Measurements from ENCODE around the gene URI1. TPM values are rescaled to one million over a fixed set of nuclear protein-coding genes. Genes with fewer than 3 reads are reported as not detected.

URI1 gene
- polyA plus RNA-seq, 1 of the 3 experiments (the other 2 are of a cell fraction): 32.4 TPM

DNA sequence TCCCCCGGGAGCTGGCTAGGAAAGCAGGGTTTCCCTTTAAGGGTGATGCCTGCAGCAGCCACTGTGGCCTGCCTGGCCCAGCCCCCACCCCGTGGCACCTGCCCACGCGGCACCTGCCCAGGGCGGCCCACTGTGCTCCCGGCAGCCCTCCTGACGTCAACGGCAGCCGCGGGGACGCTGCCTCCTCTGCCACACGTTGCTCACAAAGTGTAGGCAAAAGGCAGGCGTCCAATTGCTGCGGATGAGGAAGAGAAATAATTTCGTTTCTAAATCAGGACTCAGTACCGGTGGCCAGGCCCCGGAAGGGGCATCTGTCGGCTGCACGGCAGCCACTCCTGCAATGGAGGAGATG, 122.3 kb downstream of the URI1 start:
- Histone ChIP-seq H2AFZ (ENCODE audit: low read depth) (no peak overlapping the region), H3K27ac (ENCODE audit: low read depth in 2 of 2, low read length in 1 of 2) (no peak overlapping the region), H4K20me1 (ENCODE audit: insufficient read depth) (no peaks in the 10 kb centered on the region), H3K9ac (no peak overlapping the region), H3K4me2 (no peak overlapping the region), H3K36me3 (replicated peaks in 1 of 2; ENCODE audit: control insufficient read depth in 1 of 2, insufficient read depth in 2 of 2, low read length in 1 of 2) (no peaks in the 10 kb centered on the region), H3K4me1 (ENCODE audit: control insufficient read depth in 1 of 2, insufficient read depth in 2 of 2, low read depth in 1 of 2, low read length in 1 of 2) (peaks cover 0 to 12% of the 10 kb centered on the region in 2 experiments; a peak in 1 of 4 replicates), H3K9me3 (no peaks in the 10 kb centered on the region), H3K27me3 (ENCODE audit: insufficient read depth) (no peaks in the 10 kb centered on the region), H3K79me2 (ENCODE audit: insufficient read depth) (no peaks in the 10 kb centered on the region), H3K4me3 (ENCODE audit: low read depth in 2 of 2, low read length in 1 of 2) (no peak overlapping the region), H3F3A (replicated peaks; ENCODE audit: insufficient read depth) (no peaks in the 10 kb centered on the region), H3K9me2 (no peaks in the 10 kb centered on the region)
- POLR2A ChIA-PET: no interaction called here
- 46% methylated on average over 11 of the region's 19 CpGs for WGBS (ENCODE audit: low lambda C conversion rate)
- TF ChIP-seq RCOR1 (IDR thresholded peaks at IDR 0.05; ENCODE audit: low read length) (no peak), ELF1 (IDR thresholded peaks at IDR 0.05) (no peak), SIN3A (IDR thresholded peaks at IDR 0.05; ENCODE audit: borderline replicate concordance, low read depth, low read length) (no peak)
- TF ChIP-seq, protein P1, sequence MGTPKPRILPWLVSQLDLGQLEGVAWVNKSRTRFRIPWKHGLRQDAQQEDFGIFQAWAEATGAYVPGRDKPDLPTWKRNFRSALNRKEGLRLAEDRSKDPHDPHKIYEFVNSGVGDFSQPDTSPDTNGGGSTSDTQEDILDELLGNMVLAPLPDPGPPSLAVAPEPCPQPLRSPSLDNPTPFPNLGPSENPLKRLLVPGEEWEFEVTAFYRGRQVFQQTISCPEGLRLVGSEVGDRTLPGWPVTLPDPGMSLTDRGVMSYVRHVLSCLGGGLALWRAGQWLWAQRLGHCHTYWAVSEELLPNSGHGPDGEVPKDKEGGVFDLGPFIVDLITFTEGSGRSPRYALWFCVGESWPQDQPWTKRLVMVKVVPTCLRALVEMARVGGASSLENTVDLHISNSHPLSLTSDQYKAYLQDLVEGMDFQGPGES (IDR thresholded peaks at IDR 0.05; ENCODE audit: low read depth, low read length): no peak
- TF ChIP-seq, protein P2, sequence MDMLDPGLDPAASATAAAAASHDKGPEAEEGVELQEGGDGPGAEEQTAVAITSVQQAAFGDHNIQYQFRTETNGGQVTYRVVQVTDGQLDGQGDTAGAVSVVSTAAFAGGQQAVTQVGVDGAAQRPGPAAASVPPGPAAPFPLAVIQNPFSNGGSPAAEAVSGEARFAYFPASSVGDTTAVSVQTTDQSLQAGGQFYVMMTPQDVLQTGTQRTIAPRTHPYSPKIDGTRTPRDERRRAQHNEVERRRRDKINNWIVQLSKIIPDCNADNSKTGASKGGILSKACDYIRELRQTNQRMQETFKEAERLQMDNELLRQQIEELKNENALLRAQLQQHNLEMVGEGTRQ (IDR thresholded peaks at IDR 0.05; ENCODE audit: borderline replicate concordance, low read depth, low read length): no peak
- CTCF ChIA-PET: interaction anchor here (0.8 kb wide), 1 partner anchor 9 kb away, joined by 4 read pairs; no protein-coding TSS in a partner anchor
- DNase-seq: no peak

DNA sequence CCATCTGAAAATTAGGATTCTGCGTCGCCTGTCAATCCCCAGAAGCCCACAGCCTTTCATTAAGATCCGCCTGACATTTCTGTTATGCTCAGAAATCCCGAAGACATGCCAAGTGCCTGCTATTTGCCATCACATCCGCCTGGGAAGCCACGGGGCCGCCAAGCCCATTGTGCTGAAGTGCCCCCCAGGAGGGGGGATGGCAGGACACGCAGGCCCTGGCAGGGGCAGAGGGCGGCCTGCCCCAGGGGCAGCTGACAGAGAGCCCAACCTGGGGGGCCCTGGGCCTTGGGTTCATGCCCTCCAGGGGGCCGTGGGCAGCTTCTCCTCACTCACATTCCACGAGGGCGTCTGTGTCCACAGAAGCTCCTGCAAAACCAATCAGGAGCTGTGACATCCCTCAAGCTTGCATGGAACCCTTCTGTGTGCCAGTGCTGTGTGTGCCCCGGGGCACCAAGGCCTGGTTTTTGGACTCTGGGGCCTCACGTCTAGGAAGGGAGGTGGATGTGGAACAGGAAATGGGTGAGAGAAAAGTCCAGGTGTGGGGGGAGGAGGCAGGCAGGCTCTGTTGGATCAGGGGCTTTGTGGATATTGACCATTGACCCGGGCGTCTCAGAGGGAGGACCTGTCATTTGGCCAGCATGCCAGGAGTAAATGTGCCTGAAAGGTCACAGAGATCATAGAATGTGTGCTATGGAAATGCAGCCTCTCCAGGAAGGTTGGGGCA, 122.9 kb downstream of the URI1 start:
- H3K36me3 ChIP-seq (replicated peaks in 1 of 2; ENCODE audit: control insufficient read depth in 1 of 2, insufficient read depth in 2 of 2, low read length in 1 of 2): no peaks in the 10 kb centered on the region
- no peaks in the 10 kb centered on the region for H3F3A ChIP-seq (replicated peaks; ENCODE audit: insufficient read depth)
- H3K27ac ChIP-seq (ENCODE audit: low read depth in 2 of 2, low read length in 1 of 2): no peak overlapping the region
- POLR2A ChIA-PET: no interaction called here
- H3K9me2 ChIP-seq: no peaks in the 10 kb centered on the region
- DNase-seq: peak; percentile 40
- H3K4me3 ChIP-seq (ENCODE audit: low read depth in 2 of 2, low read length in 1 of 2): no peak overlapping the region
- no peaks in the 10 kb centered on the region for H3K27me3 ChIP-seq (ENCODE audit: insufficient read depth)
- no peaks in the 10 kb centered on the region for H3K9me3 ChIP-seq
- H3K9ac ChIP-seq: no peak overlapping the region
- 25% methylated on average over 6 of the region's 16 CpGs for WGBS (ENCODE audit: low lambda C conversion rate)
- no peak overlapping the region for H3K4me2 ChIP-seq
- H4K20me1 ChIP-seq (ENCODE audit: insufficient read depth): no peaks in the 10 kb centered on the region
- H3K4me1 ChIP-seq (ENCODE audit: control insufficient read depth in 1 of 2, insufficient read depth in 2 of 2, low read depth in 1 of 2, low read length in 1 of 2): peaks cover 0 to 12% of the 10 kb centered on the region in 2 experiments; a peak in 1 of 4 replicates
- CTCF ChIA-PET: interaction anchor here (0.8 kb wide), 1 partner anchor 9 kb away, joined by 4 read pairs; no protein-coding TSS in a partner anchor
- H2AFZ ChIP-seq (ENCODE audit: low read depth): no peak overlapping the region
- no peak for TF ChIP-seq RAD21 (IDR thresholded peaks at IDR 0.05; ENCODE audit: low read length)
- TF ChIP-seq, protein P3, sequence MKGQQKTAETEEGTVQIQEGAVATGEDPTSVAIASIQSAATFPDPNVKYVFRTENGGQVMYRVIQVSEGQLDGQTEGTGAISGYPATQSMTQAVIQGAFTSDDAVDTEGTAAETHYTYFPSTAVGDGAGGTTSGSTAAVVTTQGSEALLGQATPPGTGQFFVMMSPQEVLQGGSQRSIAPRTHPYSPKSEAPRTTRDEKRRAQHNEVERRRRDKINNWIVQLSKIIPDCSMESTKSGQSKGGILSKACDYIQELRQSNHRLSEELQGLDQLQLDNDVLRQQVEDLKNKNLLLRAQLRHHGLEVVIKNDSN (IDR thresholded peaks at IDR 0.05; ENCODE audit: borderline replicate concordance, low read depth): no peak
- TF ChIP-seq, protein P1 (IDR thresholded peaks at IDR 0.05; ENCODE audit: low read depth, low read length): no peak
- TF ChIP-seq EP300 (IDR thresholded peaks at IDR 0.05; ENCODE audit: borderline replicate concordance in 1 of 2, low read depth in 1 of 2, low read length in 1 of 2): no peak
- TF ChIP-seq, protein P2 (IDR thresholded peaks at IDR 0.05; ENCODE audit: borderline replicate concordance, low read depth, low read length): no peak
- no peak for TF ChIP-seq TEAD4 (IDR thresholded peaks at IDR 0.05; ENCODE audit: borderline replicate concordance, insufficient read depth)
- TF ChIP-seq SMC3 (IDR thresholded peaks at IDR 0.05; ENCODE audit: low read depth, low read length): no peak
- no peak for TF ChIP-seq FOXM1 (IDR thresholded peaks at IDR 0.05; ENCODE audit: low read depth)
- TF ChIP-seq SIN3A (IDR thresholded peaks at IDR 0.05; ENCODE audit: borderline replicate concordance, low read depth, low read length): no peak
- TF ChIP-seq, protein P4, sequence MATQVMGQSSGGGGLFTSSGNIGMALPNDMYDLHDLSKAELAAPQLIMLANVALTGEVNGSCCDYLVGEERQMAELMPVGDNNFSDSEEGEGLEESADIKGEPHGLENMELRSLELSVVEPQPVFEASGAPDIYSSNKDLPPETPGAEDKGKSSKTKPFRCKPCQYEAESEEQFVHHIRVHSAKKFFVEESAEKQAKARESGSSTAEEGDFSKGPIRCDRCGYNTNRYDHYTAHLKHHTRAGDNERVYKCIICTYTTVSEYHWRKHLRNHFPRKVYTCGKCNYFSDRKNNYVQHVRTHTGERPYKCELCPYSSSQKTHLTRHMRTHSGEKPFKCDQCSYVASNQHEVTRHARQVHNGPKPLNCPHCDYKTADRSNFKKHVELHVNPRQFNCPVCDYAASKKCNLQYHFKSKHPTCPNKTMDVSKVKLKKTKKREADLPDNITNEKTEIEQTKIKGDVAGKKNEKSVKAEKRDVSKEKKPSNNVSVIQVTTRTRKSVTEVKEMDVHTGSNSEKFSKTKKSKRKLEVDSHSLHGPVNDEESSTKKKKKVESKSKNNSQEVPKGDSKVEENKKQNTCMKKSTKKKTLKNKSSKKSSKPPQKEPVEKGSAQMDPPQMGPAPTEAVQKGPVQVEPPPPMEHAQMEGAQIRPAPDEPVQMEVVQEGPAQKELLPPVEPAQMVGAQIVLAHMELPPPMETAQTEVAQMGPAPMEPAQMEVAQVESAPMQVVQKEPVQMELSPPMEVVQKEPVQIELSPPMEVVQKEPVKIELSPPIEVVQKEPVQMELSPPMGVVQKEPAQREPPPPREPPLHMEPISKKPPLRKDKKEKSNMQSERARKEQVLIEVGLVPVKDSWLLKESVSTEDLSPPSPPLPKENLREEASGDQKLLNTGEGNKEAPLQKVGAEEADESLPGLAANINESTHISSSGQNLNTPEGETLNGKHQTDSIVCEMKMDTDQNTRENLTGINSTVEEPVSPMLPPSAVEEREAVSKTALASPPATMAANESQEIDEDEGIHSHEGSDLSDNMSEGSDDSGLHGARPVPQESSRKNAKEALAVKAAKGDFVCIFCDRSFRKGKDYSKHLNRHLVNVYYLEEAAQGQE (IDR thresholded peaks at IDR 0.05; ENCODE audit: low read depth, low read length): no peak
- TF ChIP-seq FOSL2 (IDR thresholded peaks at IDR 0.05; ENCODE audit: borderline replicate concordance, low read depth): no peak
- TF ChIP-seq TCF12 (IDR thresholded peaks at IDR 0.05): no peak
- no peak for TF ChIP-seq NRF1 (IDR thresholded peaks at IDR 0.05; ENCODE audit: low read depth, low read length)
- no peak for TF ChIP-seq MEF2A (IDR thresholded peaks at IDR 0.05; ENCODE audit: borderline replicate concordance, low read depth)
- TF ChIP-seq CHD2 (IDR thresholded peaks at IDR 0.05; ENCODE audit: low read length, partially characterized antibody): no peak
- H3K79me2 ChIP-seq (ENCODE audit: insufficient read depth): no peaks in the 10 kb centered on the region

Data from SK-N-SH (cell line).